Esophagus squamous epithelium (tissue), 5 donors: Measurements from ENCODE around the gene KRIT1. TPM values are rescaled to one million over a fixed set of nuclear protein-coding genes. Genes with fewer than 3 reads are reported as not detected.

Experiments
- DNase-seq: peaks from one replicate; lab custom pipeline; 2025; lab: John Stamatoyannopoulos, UW
- H3K27ac ChIP-seq, 4 donors: fragments of 200-600 bp; sonication (generic); one replicate each; pipeline ENCODE4 v1.5.1; 2016 to 2019; ENCODE audit warnings: mild to moderate bottlenecking in 1 of 4
- H3K27me3 ChIP-seq, 4 donors: fragments of 200-600 bp; sonication (generic); 1 replicate in 3 of 4; 2 replicates in 1 of 4; pipeline versions ENCODE4 v1.5.1 to v1.6.0; 2017 to 2021; ENCODE audit warnings: antibody characterized with exemption in 1 of 4
- H3K36me3 ChIP-seq, 3 donors: fragments of 200-600 bp; sonication (generic); one replicate each; pipeline ENCODE4 v1.5.1; 2016 to 2019
- H3K4me1 ChIP-seq, 3 donors: fragments of 200-600 bp; sonication (generic); one replicate each; pipeline ENCODE4 v1.5.1; 2017 to 2019
- H3K4me3 ChIP-seq, 4 donors: fragments of 200-600 bp; sonication (generic); 1 replicate in 3 of 4; 2 replicates in 1 of 4; pipeline ENCODE4 v1.5.1; 2016 to 2019; ENCODE audit warnings: mild to moderate bottlenecking in 2 of 4, moderate library complexity in 1 of 4
- H3K9me3 ChIP-seq, 3 donors: fragments of 200-600 bp; sonication (generic); one replicate each; pipeline ENCODE4 v1.5.1; 2016 to 2019
- CTCF ChIP-seq, 6 experiments: fragments of 450-650 bp in 4 of 6; fragments of 200-600 bp in 2 of 6; sonication (generic) in 2 of 6; IDR thresholded peaks; one replicate each; pipeline ENCODE4 v1.5.1; 2016 to 2019; ENCODE audit warnings: antibody characterized with exemption in 6 of 6, mild to moderate bottlenecking in 4 of 6, moderate library complexity in 4 of 6
- POLR2A ChIP-seq, 4 donors: fragments of 450-650 bp; IDR thresholded peaks; one replicate each; pipeline ENCODE4 v1.6.1; 2017; ENCODE audit warnings: antibody characterized with exemption in 4 of 4, mild to moderate bottlenecking in 4 of 4, moderate library complexity in 3 of 4
- WGBS, 2 donors: methylation state at CpG; one replicate each; pipeline ENCODE4 v1.1.5; 2018; 5-methylcytosine and 5-hydroxymethylcytosine counted together
- intact Hi-C: fragments of 100-400 bp; cut with DNase I; formaldehyde crosslinking; loops from one replicate; pipeline ENCODE4 v1.15.0; 2022
- small RNA-seq, 4 donors: library from RNA; depleted of rRNA; stranded (forward); fragments of <200 nt; gene quantifications; one replicate each; pipeline ENCODE3, GENCODE V24; 2016
- total RNA-seq, 4 donors: library from RNA; depleted of rRNA; stranded (reverse); fragments of >200 nt; gene quantifications; one replicate each; pipeline ENCODE4 v1.1.0, GENCODE V29; 2016
- donor health status: DM: yes; HTN: yes; CAD: no.

KRIT1 gene
- total RNA-seq, 4 donors from 2014 or later: 33.9 to 81.5 (median 56.8) TPM

GRCh38 chr7:92156990-92157389 is 88.7 kb downstream of the KRIT1 start:
- no peak for DNase-seq
- Histone ChIP-seq H3K9me3 (no peaks in the 10 kb centered on the region), H3K27ac (no peak overlapping the region), H3K4me3 (no peak overlapping the region), H3K36me3 (no peaks in the 10 kb centered on the region), H3K4me1 (no peaks in the 10 kb centered on the region), H3K27me3 (no peaks in the 10 kb centered on the region)
- no peak for TF ChIP-seq CTCF (IDR thresholded peaks at IDR 0.05)
- no peak for TF ChIP-seq POLR2A (IDR thresholded peaks at IDR 0.05)
- intact Hi-C loops: no loop called here

DNA sequence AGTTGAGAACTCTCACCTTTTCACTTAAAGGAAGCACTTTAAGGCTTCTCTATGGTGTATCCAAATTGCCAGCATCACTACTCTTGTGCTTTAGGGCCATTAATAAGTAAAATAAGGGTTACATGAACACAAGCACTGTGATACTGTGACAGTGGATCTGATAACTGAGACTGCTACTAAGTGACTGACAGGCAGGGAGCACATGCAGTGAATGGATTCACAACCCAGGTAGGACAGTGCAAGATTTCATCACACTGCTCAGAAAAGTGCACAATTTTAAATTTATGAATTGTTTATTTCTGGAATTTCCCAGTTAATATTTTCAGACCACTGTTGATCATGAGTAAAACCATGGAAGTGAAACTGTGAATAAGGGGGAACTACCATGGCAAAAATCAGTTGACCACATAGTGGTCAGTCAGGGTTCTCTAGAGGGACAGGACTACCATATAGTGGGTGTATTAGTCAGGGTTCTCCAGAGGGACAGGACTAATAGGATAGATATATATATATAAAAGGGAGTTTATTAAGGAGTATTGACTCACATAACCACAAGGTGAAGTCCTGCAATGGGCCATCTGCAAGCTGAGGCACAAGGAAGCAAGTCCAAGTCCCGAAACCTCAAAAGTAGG is 90.5 kb downstream of the KRIT1 start:
- Histone ChIP-seq H3K4me1 (no peaks in the 10 kb centered on the region), H3K4me3 (no peak overlapping the region), H3K27ac (no peak overlapping the region), H3K27me3 (no peaks in the 10 kb centered on the region), H3K36me3 (no peaks in the 10 kb centered on the region), H3K9me3 (no peaks in the 10 kb centered on the region)
- DNase-seq: no peak
- intact Hi-C loops: no loop called here
- 63 to 89% methylated on average over 1 of the region's 1 CpG for WGBS, 2 donors
- no peak for TF ChIP-seq POLR2A (IDR thresholded peaks at IDR 0.05)
- no peak for TF ChIP-seq CTCF (IDR thresholded peaks at IDR 0.05)

GRCh38 chr7:92150450-92151017 is 95.2 kb downstream of the KRIT1 start:
- DNase-seq: no peak
- no peaks in the 10 kb centered on the region for H3K36me3 ChIP-seq
- TF ChIP-seq CTCF (IDR thresholded peaks at IDR 0.05) (no peak), POLR2A (IDR thresholded peaks at IDR 0.05) (no peak)
- no peaks in the 10 kb centered on the region for H3K9me3 ChIP-seq
- no peak overlapping the region for H3K27ac ChIP-seq
- H3K4me1 ChIP-seq: no peaks in the 10 kb centered on the region
- H3K4me3 ChIP-seq: no peak overlapping the region
- 69 to 82% methylated on average over 1 of the region's 1 CpG for WGBS, 2 donors
- H3K27me3 ChIP-seq: no peaks in the 10 kb centered on the region
- intact Hi-C loops: no loop called here

GRCh38 chr7:92149736-92150239 is 95.9 kb downstream of the KRIT1 start:
- no peak overlapping the region for H3K4me3 ChIP-seq
- intact Hi-C loops: no loop called here
- H3K9me3 ChIP-seq: no peaks in the 10 kb centered on the region
- H3K36me3 ChIP-seq: no peaks in the 10 kb centered on the region
- 90 to 96% methylated on average over 5 of the region's 5 CpGs for WGBS, 2 donors
- DNase-seq: no peak
- H3K27me3 ChIP-seq: no peaks in the 10 kb centered on the region
- TF ChIP-seq POLR2A (IDR thresholded peaks at IDR 0.05): no peak
- no peak for TF ChIP-seq CTCF (IDR thresholded peaks at IDR 0.05)
- no peak overlapping the region for H3K27ac ChIP-seq
- no peaks in the 10 kb centered on the region for H3K4me1 ChIP-seq

Small RNAs within 50 kb of the gene (small RNA-seq; reads per million reads assigned to genes)
- gene MIR1285-1 (0 reads per million in 4 donors), gene RF00019 (0 reads per million in 4 donors)

Other genes starting within 250 kb of the KRIT1 start
- 100 to 1,000 TPM in 3 of 4 donors, 10 to 100 TPM in 1; 79.0 to 168 (median 119) TPM for gene CYP51A1, start 111.4 kb downstream of the KRIT1 start, total RNA-seq
- not detected for gene LRRD1, start 66.8 kb downstream of the KRIT1 start, total RNA-seq
- 10 to 100 TPM; 16.0 to 34.3 (median 21.7) TPM for gene ANKIB1, start 60 bp upstream of the KRIT1 start, total RNA-seq
- 10 to 100 TPM in 3 of 4 donors, 1 to 10 TPM in 1; 9.2 to 30.9 (median 18.0) TPM for gene GATAD1, start 201.6 kb upstream of the KRIT1 start, total RNA-seq
- gene ERVW-1, start 232.0 kb upstream of the KRIT1 start, total RNA-seq: not detected